Hepatocyte (in vitro differentiated cells): ENCODE data around the gene TPBGL. TPM values are rescaled to one million over a fixed set of nuclear protein-coding genes. Genes with fewer than 3 reads are reported as not detected.

ENCODE experiments used
- DNase-seq: peaks from one replicate; pipeline ENCODE4 v3.0.0-alpha.2; 2016; ENCODE audit warnings: low spot score
- H2AFZ ChIP-seq: fragments of 200-600 bp; sonication (generic); 2 replicates; pipeline ENCODE4 v1.6.0; 2016; ENCODE audit warnings: antibody characterized with exemption, mild to moderate bottlenecking
- H3K27ac ChIP-seq: fragments of 200-600 bp; sonication (generic); 2 replicates; pipeline ENCODE4 v1.5.1; 2016; ENCODE audit warnings: mild to moderate bottlenecking
- H3K27me3 ChIP-seq: fragments of 200-600 bp; sonication (generic); 2 replicates; pipeline ENCODE4 v1.6.1; 2016
- H3K36me3 ChIP-seq: fragments of 200-600 bp; sonication (generic); replicated peaks from 2 replicates; pipeline ENCODE4 v1.5.1; 2016; ENCODE audit warnings: low read depth; ENCODE audit not compliant: insufficient read depth
- H3K4me1 ChIP-seq: fragments of 200-600 bp; sonication (generic); 2 replicates; pipeline ENCODE4 v1.5.1; 2016; ENCODE audit warnings: mild to moderate bottlenecking, moderate library complexity; ENCODE audit not compliant: insufficient read depth
- H3K4me2 ChIP-seq: fragments of 200-600 bp; sonication (generic); 2 replicates; pipeline ENCODE4 v1.6.0; 2016
- H3K4me3 ChIP-seq: fragments of 200-600 bp; sonication (generic); 2 replicates; pipeline ENCODE4 v1.5.1; 2016; ENCODE audit warnings: mild to moderate bottlenecking
- H3K79me2 ChIP-seq: fragments of 200-600 bp; sonication (generic); 2 replicates; pipeline ENCODE4 v1.6.0; 2017; ENCODE audit warnings: mild to moderate bottlenecking
- H3K9me2 ChIP-seq: fragments of 200-600 bp; sonication (generic); replicated peaks from 2 replicates; pipeline ENCODE4 v1.6.0; 2017; ENCODE audit warnings: mild to moderate bottlenecking; ENCODE audit not compliant: insufficient read depth
- H3K9me3 ChIP-seq: fragments of 200-600 bp; sonication (generic); 2 replicates; pipeline ENCODE4 v1.5.1; 2016; ENCODE audit warnings: low read depth, mild to moderate bottlenecking
- H4K20me1 ChIP-seq: fragments of 200-600 bp; sonication (generic); 2 replicates; pipeline ENCODE4 v1.6.0; 2016; ENCODE audit warnings: mild to moderate bottlenecking; ENCODE audit not compliant: insufficient read depth, poor library complexity, severe bottlenecking
- EZH2 ChIP-seq: fragments of 200-600 bp; sonication (generic); IDR thresholded peaks from 2 replicates; pipeline ENCODE4 v1.6.1; 2016; ENCODE audit warnings: antibody characterized with exemption, mild to moderate bottlenecking, borderline replicate concordance
- EZH2phosphoT487 ChIP-seq: fragments of 200-600 bp; sonication (generic); IDR thresholded peaks from one replicate; pipeline ENCODE4 v1.6.1; 2018; ENCODE audit warnings: antibody characterized with exemption, mild to moderate bottlenecking, low read depth, moderate library complexity; ENCODE audit not compliant: unreplicated experiment, severe bottlenecking
- WGBS: methylation state at CpG from one replicate; pipeline ENCODE4 v1.1.6; 2016; ENCODE audit warnings: low lambda C conversion rate; ENCODE audit errors: missing lambda C conversion rate; 5-methylcytosine and 5-hydroxymethylcytosine counted together
- polyA plus RNA-seq: library from polyadenylated mRNA; unstranded; fragments of >200 nt; fragmentation: Nextera tagmentation; extraction: Ambion mirVana; gene quantifications from 2 replicates; pipeline ENCODE4 v1.2.1, GENCODE V29; 2016
- total RNA-seq: library from RNA; depleted of rRNA; stranded (reverse); fragments of >200 nt; gene quantifications from 2 replicates; pipeline ENCODE4 v1.2.3, GENCODE V29; 2014
- TF ChIP-seq, protein P1 (sequence below): fragments of 200-600 bp; sonication (generic); IDR thresholded peaks from 2 replicates; pipeline ENCODE4 v1.5.1; 2016; ENCODE audit warnings: antibody characterized with exemption, mild to moderate bottlenecking; ENCODE audit not compliant: poor library complexity

Gene TPBGL
- total and polyA plus RNA-seq, 2 experiments from 2014 or later, result 0.12 TPM; not detected in 1

DNA sequence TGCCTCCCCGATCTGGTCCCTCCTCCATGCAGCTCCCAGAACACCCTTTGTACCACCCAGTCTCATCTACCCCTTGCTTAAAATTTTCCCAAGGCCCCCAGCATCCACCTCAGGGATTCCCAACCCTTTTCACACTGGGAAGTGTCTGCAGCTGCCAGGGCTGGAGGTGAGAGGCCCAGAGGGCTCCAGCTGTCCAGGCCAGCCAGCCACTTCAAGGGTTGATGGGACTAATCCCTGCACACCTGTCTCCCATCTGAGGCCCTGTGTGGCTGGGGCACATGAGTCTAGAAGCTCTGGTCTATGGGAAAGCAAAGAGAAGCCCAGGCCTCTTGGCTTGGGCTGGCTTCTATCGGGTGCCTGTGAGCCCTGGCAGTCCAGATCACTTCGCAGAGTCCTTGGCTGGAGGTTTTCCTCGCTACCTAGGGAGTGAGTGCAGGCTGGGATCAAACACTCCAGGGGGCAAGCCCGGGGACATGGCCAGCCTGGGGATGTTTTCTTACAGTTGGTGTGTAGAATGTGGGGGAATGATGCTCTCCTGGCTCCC is 41.1 kb upstream of the TPBGL start:
- H3K27ac ChIP-seq, result no peak overlapping the region
- H3K9me2 ChIP-seq, result no peaks in the 10 kb centered on the region
- peaks cover 6% of the 10 kb centered on the region for H3K4me1 ChIP-seq
- no peaks in the 10 kb centered on the region for H3K9me3 ChIP-seq
- no peaks in the 10 kb centered on the region for H3K79me2 ChIP-seq
- no peaks in the 10 kb centered on the region for H4K20me1 ChIP-seq
- H3K4me3 ChIP-seq, result no peak overlapping the region
- TF ChIP-seq EZH2, result no peak
- no peak for TF ChIP-seq EZH2phosphoT487
- TF ChIP-seq, protein P1, sequence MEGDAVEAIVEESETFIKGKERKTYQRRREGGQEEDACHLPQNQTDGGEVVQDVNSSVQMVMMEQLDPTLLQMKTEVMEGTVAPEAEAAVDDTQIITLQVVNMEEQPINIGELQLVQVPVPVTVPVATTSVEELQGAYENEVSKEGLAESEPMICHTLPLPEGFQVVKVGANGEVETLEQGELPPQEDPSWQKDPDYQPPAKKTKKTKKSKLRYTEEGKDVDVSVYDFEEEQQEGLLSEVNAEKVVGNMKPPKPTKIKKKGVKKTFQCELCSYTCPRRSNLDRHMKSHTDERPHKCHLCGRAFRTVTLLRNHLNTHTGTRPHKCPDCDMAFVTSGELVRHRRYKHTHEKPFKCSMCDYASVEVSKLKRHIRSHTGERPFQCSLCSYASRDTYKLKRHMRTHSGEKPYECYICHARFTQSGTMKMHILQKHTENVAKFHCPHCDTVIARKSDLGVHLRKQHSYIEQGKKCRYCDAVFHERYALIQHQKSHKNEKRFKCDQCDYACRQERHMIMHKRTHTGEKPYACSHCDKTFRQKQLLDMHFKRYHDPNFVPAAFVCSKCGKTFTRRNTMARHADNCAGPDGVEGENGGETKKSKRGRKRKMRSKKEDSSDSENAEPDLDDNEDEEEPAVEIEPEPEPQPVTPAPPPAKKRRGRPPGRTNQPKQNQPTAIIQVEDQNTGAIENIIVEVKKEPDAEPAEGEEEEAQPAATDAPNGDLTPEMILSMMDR, result no peak
- no peak overlapping the region for H2AFZ ChIP-seq
- no peak for DNase-seq
- H3K27me3 ChIP-seq, result no peaks in the 10 kb centered on the region
- no peaks in the 10 kb centered on the region for H3K36me3 ChIP-seq
- no peak overlapping the region for H3K4me2 ChIP-seq
- 83% methylated on average over 5 of the region's 5 CpGs for WGBS

DNA sequence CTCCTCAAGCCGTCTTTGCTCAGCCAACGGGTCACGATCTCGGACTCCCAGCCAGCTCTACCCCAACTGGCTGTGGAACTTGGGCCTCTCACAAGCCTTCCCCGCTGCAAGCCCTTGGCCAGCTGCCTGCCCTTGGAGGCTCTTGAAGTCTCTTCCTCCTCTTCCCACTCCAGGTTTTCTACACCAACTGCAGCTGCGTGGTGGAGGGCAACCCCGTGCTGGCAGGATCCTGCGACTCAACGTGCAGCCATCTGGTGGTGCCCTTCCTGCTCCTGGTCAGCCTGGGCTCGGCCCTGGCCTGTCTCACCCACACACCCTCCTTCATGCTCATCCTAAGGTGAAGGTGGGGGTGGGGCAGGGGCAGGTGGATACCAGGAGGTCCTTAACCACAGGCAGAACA is 40.5 kb upstream of the TPBGL start:
- H3K4me3 ChIP-seq, result no peak overlapping the region
- peaks cover 9% of the 10 kb centered on the region for H3K4me1 ChIP-seq
- H2AFZ ChIP-seq, result no peak overlapping the region
- H3K9me3 ChIP-seq, result no peaks in the 10 kb centered on the region
- H3K27ac ChIP-seq, result no peak overlapping the region
- H3K4me2 ChIP-seq, result no peak overlapping the region
- H3K79me2 ChIP-seq, result no peaks in the 10 kb centered on the region
- no peaks in the 10 kb centered on the region for H4K20me1 ChIP-seq
- no peaks in the 10 kb centered on the region for H3K36me3 ChIP-seq
- H3K9me2 ChIP-seq, result no peaks in the 10 kb centered on the region
- DNase-seq, result no peak
- no peaks in the 10 kb centered on the region for H3K27me3 ChIP-seq
- WGBS, result 90% methylated on average over 10 of the region's 10 CpGs
- TF ChIP-seq EZH2 (no peak), EZH2phosphoT487 (no peak)
- TF ChIP-seq, protein P1, result no peak

DNA sequence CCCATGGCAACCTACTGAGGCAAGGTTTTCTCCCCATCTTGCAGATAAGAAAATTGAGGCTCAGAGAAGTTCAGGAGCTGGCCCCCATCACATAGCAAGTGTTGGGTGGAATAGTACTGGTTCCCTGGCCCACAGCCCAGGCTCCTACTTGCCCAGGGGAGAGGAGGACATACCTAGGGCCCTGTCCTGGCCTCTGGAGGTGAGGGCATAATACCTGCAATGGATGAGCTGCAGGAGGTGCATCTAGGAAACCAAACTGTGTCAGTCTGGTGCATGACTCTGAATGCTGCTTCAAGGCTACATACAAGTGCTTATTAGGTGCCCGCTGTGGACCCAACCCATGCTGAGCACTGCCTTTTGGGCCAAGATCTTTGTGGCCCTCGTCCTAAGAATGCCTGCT is 40.0 kb upstream of the TPBGL start:
- 83% methylated on average over 2 of the region's 2 CpGs for WGBS
- H3K4me3 ChIP-seq, result no peak overlapping the region

More for the DNA sequence above, 40.0 kb upstream of the TPBGL start:
- Histone ChIP-seq H3K9me3 (no peaks in the 10 kb centered on the region), H3K36me3 (no peaks in the 10 kb centered on the region), H3K79me2 (no peaks in the 10 kb centered on the region), H3K4me1 (peaks cover 9% of the 10 kb centered on the region), H3K9me2 (no peaks in the 10 kb centered on the region), H3K4me2 (no peak overlapping the region), H2AFZ (no peak overlapping the region), H3K27ac (no peak overlapping the region), H3K27me3 (no peaks in the 10 kb centered on the region), H4K20me1 (no peaks in the 10 kb centered on the region)
- TF ChIP-seq, protein P1, result no peak
- TF ChIP-seq EZH2 (no peak), EZH2phosphoT487 (no peak)
- no peak for DNase-seq
